ENCODE results near the gene SLC23A2.

- TF ChIP-seq, protein P1, sequence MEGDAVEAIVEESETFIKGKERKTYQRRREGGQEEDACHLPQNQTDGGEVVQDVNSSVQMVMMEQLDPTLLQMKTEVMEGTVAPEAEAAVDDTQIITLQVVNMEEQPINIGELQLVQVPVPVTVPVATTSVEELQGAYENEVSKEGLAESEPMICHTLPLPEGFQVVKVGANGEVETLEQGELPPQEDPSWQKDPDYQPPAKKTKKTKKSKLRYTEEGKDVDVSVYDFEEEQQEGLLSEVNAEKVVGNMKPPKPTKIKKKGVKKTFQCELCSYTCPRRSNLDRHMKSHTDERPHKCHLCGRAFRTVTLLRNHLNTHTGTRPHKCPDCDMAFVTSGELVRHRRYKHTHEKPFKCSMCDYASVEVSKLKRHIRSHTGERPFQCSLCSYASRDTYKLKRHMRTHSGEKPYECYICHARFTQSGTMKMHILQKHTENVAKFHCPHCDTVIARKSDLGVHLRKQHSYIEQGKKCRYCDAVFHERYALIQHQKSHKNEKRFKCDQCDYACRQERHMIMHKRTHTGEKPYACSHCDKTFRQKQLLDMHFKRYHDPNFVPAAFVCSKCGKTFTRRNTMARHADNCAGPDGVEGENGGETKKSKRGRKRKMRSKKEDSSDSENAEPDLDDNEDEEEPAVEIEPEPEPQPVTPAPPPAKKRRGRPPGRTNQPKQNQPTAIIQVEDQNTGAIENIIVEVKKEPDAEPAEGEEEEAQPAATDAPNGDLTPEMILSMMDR (conservative IDR thresholded peaks at IDR 0.05): no peak
- no peak for TF ChIP-seq EZH2 (IDR thresholded peaks at IDR 0.05; ENCODE audit: low read depth)
Measured at GRCh38 chr20:4844325-4844724, 157.0 kb downstream of the SLC23A2 start.

All from PC-9 (cell line).